Spleen (tissue), 11 donors: ENCODE measurements around the gene ST6GAL1. TPM values are rescaled to one million over a fixed set of nuclear protein-coding genes. Genes with fewer than 3 reads are reported as not detected.
A peak's percentile ranks its signal among the peaks of the same experiment; 100 is the strongest.

Source experiments
- DNase-seq: peaks from one replicate; pipeline ENCODE4 v3.0.0-alpha.2; 2020
- H3K27ac ChIP-seq, 8 donors: fragments of 200-600 bp; sonication (generic) in 7 of 8; 1 replicate in 4 of 8; 2 replicates in 4 of 8; pipeline versions ENCODE4 v1.5.0 to v1.8.0; 2016 to 2021; ENCODE audit warnings: inconsistent platforms in 4 of 8, mild to moderate bottlenecking in 4 of 8, moderate library complexity in 1 of 8
- H3K27me3 ChIP-seq, 7 donors: fragments of 200-600 bp; sonication (generic) in 6 of 7; replicated peaks in 1 of 7; 1 replicate in 4 of 7; 2 replicates in 3 of 7; pipeline versions ENCODE4 v1.5.0 to v1.8.0; 2016 to 2021; ENCODE audit warnings: inconsistent platforms in 3 of 7, mild to moderate bottlenecking in 1 of 7
- H3K36me3 ChIP-seq, 6 donors: fragments of 200-600 bp; sonication (generic) in 5 of 6; 1 replicate in 4 of 6; 2 replicates in 2 of 6; pipeline versions ENCODE4 v1.5.0 to v1.8.0; 2016 to 2021; ENCODE audit warnings: inconsistent platforms in 2 of 6
- H3K4me1 ChIP-seq, 6 donors: fragments of 200-600 bp; sonication (generic) in 5 of 6; 1 replicate in 3 of 6; 2 replicates in 3 of 6; pipeline versions ENCODE4 v1.5.0 to v1.8.0; 2016 to 2021; ENCODE audit warnings: inconsistent platforms in 3 of 6
- H3K4me3 ChIP-seq, 8 donors: fragments of 200-600 bp; sonication (generic) in 7 of 8; 1 replicate in 4 of 8; 2 replicates in 4 of 8; pipeline versions ENCODE4 v1.5.0 to v1.8.0; 2016 to 2021; ENCODE audit warnings: inconsistent platforms in 4 of 8, mild to moderate bottlenecking in 4 of 8, moderate library complexity in 2 of 8
- H3K9me3 ChIP-seq, 8 donors: fragments of 200-600 bp; sonication (generic) in 7 of 8; 1 replicate in 4 of 8; 2 replicates in 4 of 8; pipeline versions ENCODE4 v1.5.0 to v1.8.0; 2016 to 2021; ENCODE audit warnings: inconsistent platforms in 4 of 8
- POLR2A ChIP-seq, 3 donors: fragments of 450-650 bp; IDR thresholded peaks; one replicate each; pipeline ENCODE4 v1.5.1; 2017; ENCODE audit warnings: antibody characterized with exemption in 3 of 3, mild to moderate bottlenecking in 1 of 3
- POLR2AphosphoS5 ChIP-seq, 3 donors: sonication (generic); formaldehyde crosslinking; IDR thresholded peaks; one replicate each; pipeline ENCODE4 v1.5.1; 2017; ENCODE audit warnings: antibody characterized with exemption in 3 of 3
- WGBS, 5 donors: extraction: QIAGEN DNeasy Blood & Tissue Kit in 3 of 5; methylation state at CpG; one replicate each; pipeline versions ENCODE4 v1.1.5 to v1.1.7; 2013 to 2018; 5-methylcytosine and 5-hydroxymethylcytosine counted together
- intact Hi-C: fragments of 100-400 bp; cut with DNase I; formaldehyde crosslinking; loops from one replicate; pipeline ENCODE4 v1.15.0; 2023; ENCODE audit warnings: low total_unique reads
- polyA plus RNA-seq, 3 donors: library from polyadenylated mRNA; stranded (reverse); fragments of 200-250 nt; gene quantifications; one replicate each; pipeline ENCODE4 v1.2.1, GENCODE V29; 2013
- total RNA-seq, 7 donors: library from RNA; depleted of rRNA in 3 of 7; stranded (reverse); fragments of >200 nt in 3 of 7; fragmentation: NEBNext Ultra II Directional in 4 of 7; extraction: Animal tissue kit (Norgen Biotek cat#: 25700) in 4 of 7; gene quantifications; one replicate each; pipeline versions ENCODE4 v1.1.0 to v1.2.1, GENCODE V29; 2016 to 2021
- TF ChIP-seq, protein P1 (sequence below), 11 experiments: fragments of 200-600 bp in 7 of 11; fragments of 450-650 bp in 4 of 11; sonication (generic) in 4 of 11; IDR thresholded peaks in 8 of 11; conservative IDR thresholded peaks in 3 of 11; 1 replicate in 7 of 11; 2 replicates in 4 of 11; pipeline versions ENCODE4 v1.4.0 to v1.8.0; 2016 to 2021; ENCODE audit warnings: antibody characterized with exemption in 11 of 11, inconsistent platforms in 4 of 11, mild to moderate bottlenecking in 1 of 11
- donor health status: healthy with polysubstance abuse.
- donor health status: DM: no; HTN: no; CAD: no; lungs with moderate emphysema.
- donor health status: DM: no; HTN: no; CAD: no.
- donor health status: Bipolar disorder and iron deficiency.
- donor health status: healthy.
- donor health status: DM: no; HTN: no; CAD: no.
- donor health status: DM: yes; HTN: yes; CAD: no.

ST6GAL1 gene
- total and polyA plus RNA-seq, 10 donors = 46.7 to 247 (median 187) TPM

DNA sequence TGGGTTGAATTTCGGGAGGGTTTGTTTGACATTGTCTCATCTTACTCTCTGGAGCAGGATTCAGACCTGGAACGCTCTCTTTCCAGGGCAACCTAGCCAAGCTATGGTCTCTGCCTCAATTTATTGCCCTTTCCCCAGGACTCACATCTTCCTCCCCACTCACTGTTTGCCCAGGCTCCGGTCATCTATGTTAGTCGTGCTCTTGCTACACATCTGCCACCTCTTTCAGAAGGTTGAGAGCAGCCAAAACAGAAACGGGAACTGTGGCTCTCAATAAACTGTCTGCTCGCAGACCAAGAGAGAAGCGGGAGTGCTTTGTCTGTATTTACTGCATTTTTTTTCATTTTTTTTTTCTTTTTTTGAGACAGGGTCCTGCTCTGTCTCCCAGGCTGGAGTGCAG, 81.6 kb downstream of the ST6GAL1 start:
- 57 to 63% (median 58%) methylated on average over 7 of the region's 7 CpGs for WGBS, 5 donors
- intact Hi-C loops = no loop called here
- Histone ChIP-seq H3K4me1 (peaks cover 53 to 97% (median 79%) of the 10 kb centered on the region in 6 donors), H3K27ac (peak overlapping the region; percentile 69 to 90 (median 78)), H3K36me3 (peaks cover 0 to 32% (median 1%) of the 10 kb centered on the region in 6 donors), H3K9me3 (peaks cover 0 to 10% (median 0%) of the 10 kb centered on the region in 8 donors), H3K4me3 (peak overlapping the region in 2 of 8 donors; percentile 6 to 33), H3K27me3 (no peaks in the 10 kb centered on the region)
- peak in 1 of 3 donors; percentile 69 for TF ChIP-seq POLR2AphosphoS5 (IDR thresholded peaks at IDR 0.05)
- no peak for TF ChIP-seq POLR2A (IDR thresholded peaks at IDR 0.05)
- no peak for DNase-seq

DNA sequence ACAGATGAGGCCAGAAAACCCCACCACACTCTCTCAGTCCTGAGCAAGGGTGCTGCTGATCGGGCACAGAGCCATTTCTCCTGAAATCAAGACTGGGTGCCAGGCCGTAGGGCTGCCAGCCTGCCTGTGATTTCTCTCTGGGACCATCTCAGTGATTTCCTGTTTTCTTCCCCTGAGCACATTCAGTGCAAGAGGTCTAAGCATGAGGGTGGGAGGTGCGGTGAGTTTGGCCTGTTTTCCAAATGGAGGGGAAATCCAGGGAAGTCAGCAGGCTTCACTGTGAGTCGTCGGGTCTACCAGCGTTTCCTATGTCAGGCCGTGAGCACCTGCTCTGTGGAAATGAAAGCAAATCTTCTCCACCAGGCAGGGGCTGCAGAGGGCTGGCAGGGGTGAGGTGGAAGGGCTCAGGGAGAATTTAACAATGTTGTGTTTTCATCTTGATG, 82.3 kb downstream of the ST6GAL1 start:
- intact Hi-C loops = no loop called here
- H3K9me3 ChIP-seq = peaks cover 0 to 10% (median 0%) of the 10 kb centered on the region in 8 donors
- peaks cover 0 to 26% (median 0%) of the 10 kb centered on the region in 6 donors for H3K36me3 ChIP-seq
- 9 to 21% (median 13%) methylated on average over 5 to 7 of the region's 7 CpGs for WGBS, 5 donors
- H3K4me1 ChIP-seq = peaks cover 57 to 97% (median 79%) of the 10 kb centered on the region in 6 donors
- peak overlapping the region in 2 of 8 donors; percentile 6 to 33 for H3K4me3 ChIP-seq
- peak overlapping the region; percentile 69 to 90 (median 78) for H3K27ac ChIP-seq
- TF ChIP-seq POLR2A (IDR thresholded peaks at IDR 0.05) (no peak), POLR2AphosphoS5 (IDR thresholded peaks at IDR 0.05) (peak in 2 of 3 donors; percentile 52 to 62)
- TF ChIP-seq, protein P1, sequence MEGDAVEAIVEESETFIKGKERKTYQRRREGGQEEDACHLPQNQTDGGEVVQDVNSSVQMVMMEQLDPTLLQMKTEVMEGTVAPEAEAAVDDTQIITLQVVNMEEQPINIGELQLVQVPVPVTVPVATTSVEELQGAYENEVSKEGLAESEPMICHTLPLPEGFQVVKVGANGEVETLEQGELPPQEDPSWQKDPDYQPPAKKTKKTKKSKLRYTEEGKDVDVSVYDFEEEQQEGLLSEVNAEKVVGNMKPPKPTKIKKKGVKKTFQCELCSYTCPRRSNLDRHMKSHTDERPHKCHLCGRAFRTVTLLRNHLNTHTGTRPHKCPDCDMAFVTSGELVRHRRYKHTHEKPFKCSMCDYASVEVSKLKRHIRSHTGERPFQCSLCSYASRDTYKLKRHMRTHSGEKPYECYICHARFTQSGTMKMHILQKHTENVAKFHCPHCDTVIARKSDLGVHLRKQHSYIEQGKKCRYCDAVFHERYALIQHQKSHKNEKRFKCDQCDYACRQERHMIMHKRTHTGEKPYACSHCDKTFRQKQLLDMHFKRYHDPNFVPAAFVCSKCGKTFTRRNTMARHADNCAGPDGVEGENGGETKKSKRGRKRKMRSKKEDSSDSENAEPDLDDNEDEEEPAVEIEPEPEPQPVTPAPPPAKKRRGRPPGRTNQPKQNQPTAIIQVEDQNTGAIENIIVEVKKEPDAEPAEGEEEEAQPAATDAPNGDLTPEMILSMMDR (IDR thresholded peaks at IDR 0.05 in 8 of 11, conservative IDR thresholded peaks at IDR 0.05 in 3 of 11) = no peak
- peak; percentile 82 for DNase-seq
- no peaks in the 10 kb centered on the region for H3K27me3 ChIP-seq

DNA sequence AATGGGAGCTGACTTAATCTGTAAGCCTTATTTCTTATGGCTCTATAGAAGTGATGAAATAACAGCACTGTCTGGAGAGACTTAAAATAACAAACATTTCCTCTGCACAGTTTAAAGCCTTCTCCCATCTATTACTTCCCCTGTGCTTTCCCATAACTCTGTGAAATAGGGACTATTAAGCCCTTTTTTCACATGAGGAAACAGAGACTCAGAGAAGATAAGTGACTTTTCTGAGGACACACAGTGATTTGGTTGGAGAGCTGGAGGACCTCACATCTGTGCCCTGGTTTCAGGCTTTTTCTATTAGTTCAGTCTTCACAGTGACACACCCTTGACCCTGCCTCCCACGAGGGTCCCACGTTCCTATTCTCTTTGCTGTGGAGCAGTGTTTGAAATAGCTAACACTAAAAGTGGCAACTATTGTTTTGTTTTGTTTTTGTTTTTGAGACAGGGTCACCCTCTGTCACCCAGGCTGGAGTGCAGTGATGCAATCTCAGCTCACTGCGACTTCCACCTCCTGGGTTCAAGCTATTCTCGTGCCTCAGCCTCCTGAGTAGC, 82.9 kb downstream of the ST6GAL1 start:
- intact Hi-C loops = no loop called here
- H3K9me3 ChIP-seq = peaks cover 0 to 5% (median 0%) of the 10 kb centered on the region in 8 donors
- peak overlapping the region; percentile 69 to 90 (median 78) for H3K27ac ChIP-seq
- peaks cover 63 to 97% (median 85%) of the 10 kb centered on the region in 6 donors for H3K4me1 ChIP-seq
- TF ChIP-seq POLR2A (IDR thresholded peaks at IDR 0.05) (no peak), POLR2AphosphoS5 (IDR thresholded peaks at IDR 0.05) (no peak)
- TF ChIP-seq, protein P1 (IDR thresholded peaks at IDR 0.05 in 8 of 11, conservative IDR thresholded peaks at IDR 0.05 in 3 of 11) = no peak
- H3K4me3 ChIP-seq = peak overlapping the region in 1 of 8 donors; percentile 33
- H3K27me3 ChIP-seq = no peaks in the 10 kb centered on the region
- peaks cover 0 to 26% (median 0%) of the 10 kb centered on the region in 6 donors for H3K36me3 ChIP-seq
- DNase-seq = no peak
- WGBS, 5 donors = 39 to 66% (median 47%) methylated on average over 4 of the region's 4 CpGs

- intact Hi-C loops = no loop called here
- Histone ChIP-seq H3K4me3 (no peak overlapping the region), H3K27ac (peak overlapping the region in 6 of 8 donors; percentile 69 to 90 (median 80)), H3K4me1 (peaks cover 64 to 97% (median 91%) of the 10 kb centered on the region in 6 donors), H3K36me3 (peaks cover 0 to 28% (median 0%) of the 10 kb centered on the region in 6 donors), H3K27me3 (no peaks in the 10 kb centered on the region), H3K9me3 (no peaks in the 10 kb centered on the region)
- no peak for DNase-seq
- WGBS, 5 donors = 57 to 70% (median 63%) methylated on average over 2 of the region's 2 CpGs
- peak in 1 of 3 donors; percentile 34 for TF ChIP-seq POLR2AphosphoS5 (IDR thresholded peaks at IDR 0.05)
- TF ChIP-seq, protein P1 (IDR thresholded peaks at IDR 0.05 in 8 of 11, conservative IDR thresholded peaks at IDR 0.05 in 3 of 11) = no peak
Measured at GRCh38 chr3:187014417-187014864, 84.1 kb downstream of the ST6GAL1 start.
